Upper lobe of right lung (tissue), 1 donor: Measurements from ENCODE around the gene TXNL4B. TPM values are rescaled to one million over a fixed set of nuclear protein-coding genes. Genes with fewer than 3 reads are reported as not detected.
A peak's percentile ranks its signal among the peaks of the same experiment; 100 is the strongest.
"Not testable (repeated sequence)": the region's sequence is repeated elsewhere in the genome, so short reads cannot be mapped to it uniquely, and the experiment has no call there.

Source experiments
- ATAC-seq: fragments of 200-7000 bp; cut with Tn5 transposase; one replicate; pipeline ENCODE4 v1.9.1; 2020; ENCODE audit warnings: mild to moderate bottlenecking, moderate library complexity
- DNase-seq: peaks from one replicate; pipeline ENCODE4 v3.0.0-alpha.2; 2020
- H3K27ac ChIP-seq: fragments of 200-600 bp; one replicate; pipeline ENCODE4 v1.8.0; 2022
- H3K27me3 ChIP-seq: fragments of 200-600 bp; one replicate; pipeline ENCODE4 v1.8.0; 2022; ENCODE audit warnings: mild to moderate bottlenecking
- H3K36me3 ChIP-seq: fragments of 200-600 bp; one replicate; pipeline ENCODE4 v1.8.0; 2022
- H3K4me1 ChIP-seq: fragments of 200-600 bp; one replicate; pipeline ENCODE4 v1.8.0; 2022
- H3K4me3 ChIP-seq: fragments of 200-600 bp; one replicate; pipeline ENCODE4 v1.8.0; 2022; ENCODE audit warnings: mild to moderate bottlenecking
- H3K9me3 ChIP-seq: fragments of 200-600 bp; one replicate; pipeline ENCODE4 v1.8.0; 2022
- intact Hi-C: fragments of 100-400 bp; cut with DNase I; formaldehyde crosslinking; loops from one replicate; pipeline ENCODE4 v1.11.0; 2022
- total RNA-seq: library from RNA; stranded (reverse); fragmentation: NEBNext Ultra II Directional; extraction: Animal tissue kit (Norgen Biotek cat#: 25700); gene quantifications from one replicate; pipeline ENCODE4 v1.2.1, GENCODE V29; 2021
- TF ChIP-seq, protein P1 (sequence below): fragments of 200-600 bp; IDR thresholded peaks from one replicate; pipeline ENCODE4 v1.8.0; 2022; ENCODE audit warnings: antibody characterized with exemption
- donor health status: DM: no; HTN: yes; CAD: no; lungs with severe emphysema.

TXNL4B gene
- total RNA-seq, 1 donor from 2014 or later, result 11.5 TPM

DNA sequence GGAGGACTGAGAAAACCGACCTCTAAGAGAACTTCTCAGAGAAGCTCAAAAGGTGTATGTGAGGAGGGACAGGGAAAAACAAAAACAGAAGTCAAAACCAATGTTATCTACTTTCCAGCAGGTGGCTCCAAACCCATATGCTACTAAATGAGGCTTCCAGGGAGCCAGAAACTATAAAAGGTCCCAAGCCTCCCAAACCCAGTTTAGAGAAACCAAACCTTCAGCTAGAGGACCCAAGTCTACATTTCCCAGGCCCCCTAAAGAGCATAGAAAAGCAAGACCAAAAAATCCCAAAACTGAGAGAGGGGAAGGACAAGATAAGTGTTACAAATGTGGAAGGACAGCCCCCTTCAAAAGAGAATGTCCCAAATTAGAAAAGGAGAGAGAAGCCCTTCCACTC, 26.7 kb downstream of the TXNL4B start:
- Histone ChIP-seq H3K27me3 (no peaks in the 10 kb centered on the region), H3K27ac (no peak overlapping the region), H3K36me3 (no peaks in the 10 kb centered on the region), H3K4me1 (peaks cover 7% of the 10 kb centered on the region), H3K9me3 (no peaks in the 10 kb centered on the region), H3K4me3 (no peak overlapping the region)
- peak; percentile 67 for ATAC-seq
- TF ChIP-seq, protein P1, sequence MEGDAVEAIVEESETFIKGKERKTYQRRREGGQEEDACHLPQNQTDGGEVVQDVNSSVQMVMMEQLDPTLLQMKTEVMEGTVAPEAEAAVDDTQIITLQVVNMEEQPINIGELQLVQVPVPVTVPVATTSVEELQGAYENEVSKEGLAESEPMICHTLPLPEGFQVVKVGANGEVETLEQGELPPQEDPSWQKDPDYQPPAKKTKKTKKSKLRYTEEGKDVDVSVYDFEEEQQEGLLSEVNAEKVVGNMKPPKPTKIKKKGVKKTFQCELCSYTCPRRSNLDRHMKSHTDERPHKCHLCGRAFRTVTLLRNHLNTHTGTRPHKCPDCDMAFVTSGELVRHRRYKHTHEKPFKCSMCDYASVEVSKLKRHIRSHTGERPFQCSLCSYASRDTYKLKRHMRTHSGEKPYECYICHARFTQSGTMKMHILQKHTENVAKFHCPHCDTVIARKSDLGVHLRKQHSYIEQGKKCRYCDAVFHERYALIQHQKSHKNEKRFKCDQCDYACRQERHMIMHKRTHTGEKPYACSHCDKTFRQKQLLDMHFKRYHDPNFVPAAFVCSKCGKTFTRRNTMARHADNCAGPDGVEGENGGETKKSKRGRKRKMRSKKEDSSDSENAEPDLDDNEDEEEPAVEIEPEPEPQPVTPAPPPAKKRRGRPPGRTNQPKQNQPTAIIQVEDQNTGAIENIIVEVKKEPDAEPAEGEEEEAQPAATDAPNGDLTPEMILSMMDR, result peak; percentile 52
- no peak for DNase-seq
- intact Hi-C loops, result no loop called here

GRCh38 chr16:72064361-72064894, 29.0 kb downstream of the TXNL4B start:
- DNase-seq (no peak), ATAC-seq (no peak)
- Histone ChIP-seq H3K4me1 (peaks cover 7% of the 10 kb centered on the region), H3K27me3 (no peaks in the 10 kb centered on the region), H3K27ac (no peak overlapping the region), H3K9me3 (no peaks in the 10 kb centered on the region), H3K4me3 (no peak overlapping the region), H3K36me3 (no peaks in the 10 kb centered on the region)
- TF ChIP-seq, protein P1, result no peak
- intact Hi-C loops, result no loop called here

DNA sequence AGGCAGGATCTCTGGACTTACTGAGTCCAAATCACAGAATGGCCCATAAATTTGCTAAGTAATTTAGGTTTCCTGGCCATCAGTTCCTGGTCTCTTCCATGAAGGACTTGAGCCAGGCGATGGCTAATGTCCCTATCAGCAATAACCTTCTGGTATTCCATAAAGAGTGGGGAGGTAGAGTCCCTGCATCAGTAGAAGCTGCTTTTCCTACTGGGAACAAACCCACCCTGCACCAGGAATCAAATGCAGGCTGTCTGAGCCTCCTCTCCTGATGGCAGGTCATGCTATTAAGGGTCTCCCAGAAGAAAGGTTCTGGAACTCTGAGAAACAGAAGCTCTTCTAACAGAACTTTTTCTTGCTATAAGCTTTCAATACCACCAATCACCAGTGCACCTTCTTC, 31.9 kb downstream of the TXNL4B start:
- Histone ChIP-seq H3K27me3 (no peaks in the 10 kb centered on the region), H3K9me3 (no peaks in the 10 kb centered on the region), H3K4me1 (peaks cover 3% of the 10 kb centered on the region), H3K36me3 (no peaks in the 10 kb centered on the region), H3K4me3 (no peak overlapping the region), H3K27ac (no peak overlapping the region)
- ATAC-seq (no peak), DNase-seq (no peak)
- intact Hi-C loops, result no loop called here
- TF ChIP-seq, protein P1, result no peak

GRCh38 chr16:72060405-72060804, 33.0 kb downstream of the TXNL4B start:
- intact Hi-C loops, result no loop called here
- DNase-seq, result no peak
- TF ChIP-seq, protein P1, result no peak
- H3K36me3 ChIP-seq, result no peaks in the 10 kb centered on the region
- H3K4me1 ChIP-seq, result peaks cover 3% of the 10 kb centered on the region
- ATAC-seq, result no peak
- no peak overlapping the region for H3K4me3 ChIP-seq
- no peak overlapping the region for H3K27ac ChIP-seq
- no peaks in the 10 kb centered on the region for H3K27me3 ChIP-seq
- no peaks in the 10 kb centered on the region for H3K9me3 ChIP-seq

DNA sequence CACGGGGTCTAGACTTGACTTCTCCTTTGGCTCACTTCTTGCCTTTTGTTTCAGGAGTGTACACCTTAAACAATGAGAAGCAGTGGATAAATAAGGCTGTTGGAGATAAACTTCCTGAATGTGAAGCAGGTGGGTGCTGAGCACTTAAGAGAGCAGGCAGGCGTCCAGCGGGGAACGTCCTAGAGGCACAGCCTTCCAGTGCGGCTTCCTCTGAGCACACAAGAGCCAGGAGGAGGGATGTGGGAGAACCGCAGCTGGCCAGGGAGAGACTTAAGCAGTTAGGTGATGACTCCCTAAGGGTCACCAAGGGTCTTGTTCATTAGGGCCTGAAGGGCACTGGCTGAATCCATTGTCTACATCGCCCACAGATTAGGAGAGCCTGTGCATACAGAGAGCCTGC, 34.4 kb downstream of the TXNL4B start:
- H3K4me1 ChIP-seq, H3K27me3 ChIP-seq, H3K4me3 ChIP-seq, H3K36me3 ChIP-seq, intact Hi-C loops, H3K27ac ChIP-seq, H3K9me3 ChIP-seq, DNase-seq: not testable (repeated sequence)
- peak; percentile 64 for ATAC-seq

DNA sequence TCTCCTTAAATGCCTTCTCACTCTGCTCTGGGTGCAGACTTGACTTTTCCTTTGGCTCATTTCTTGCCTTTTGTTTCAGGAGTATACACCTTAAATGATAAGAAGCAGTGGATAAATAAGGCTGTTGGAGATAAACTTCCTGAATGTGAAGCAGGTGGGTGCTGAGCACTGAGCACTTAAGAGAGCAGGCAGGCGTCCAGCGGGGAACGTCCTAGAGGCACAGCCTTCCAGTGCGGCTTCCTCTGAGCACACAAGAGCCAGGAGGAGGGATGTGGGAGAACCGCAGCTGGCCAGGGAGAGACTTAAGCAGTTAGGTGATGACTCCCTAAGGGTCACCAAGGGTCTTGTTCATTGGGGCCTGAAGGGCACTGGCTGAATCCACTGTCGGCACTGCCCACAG, 36.1 kb downstream of the TXNL4B start:
- H3K4me3 ChIP-seq, H3K36me3 ChIP-seq, H3K27ac ChIP-seq, DNase-seq, intact Hi-C loops, H3K4me1 ChIP-seq, H3K9me3 ChIP-seq, H3K27me3 ChIP-seq: not testable (repeated sequence)
- ATAC-seq, result peak; percentile 56

DNA sequence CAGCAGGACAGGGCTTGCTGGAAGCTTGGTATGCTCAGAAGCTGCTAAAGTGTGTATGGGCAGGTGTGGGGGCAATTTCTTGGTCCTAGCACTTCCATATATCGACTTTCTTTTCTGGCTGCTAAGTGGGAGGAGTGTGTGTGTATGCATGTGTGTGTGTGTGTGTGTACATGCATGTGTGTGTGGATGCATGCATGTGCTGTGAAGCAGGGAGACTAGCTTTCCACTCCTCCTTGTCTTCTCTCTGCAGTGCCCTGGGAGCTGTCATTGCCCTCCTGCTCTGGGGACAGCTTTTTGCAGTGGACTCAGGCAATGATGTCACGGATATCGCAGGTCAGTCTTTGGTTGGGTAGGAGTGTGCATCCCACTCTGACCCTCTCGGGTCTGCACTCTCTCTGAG, 37.5 kb downstream of the TXNL4B start:
- H3K27ac ChIP-seq, result no peak overlapping the region
- no peak for DNase-seq

GRCh38 chr16:72054254-72054847, 39.1 kb downstream of the TXNL4B start, which contains the start of gene HP:
Gene HP (plus strand): TSS chr16:72054505. CDS start chr16:72054653, 148 bp downstream.
- H3K9me3 ChIP-seq, H3K27ac ChIP-seq, H3K27me3 ChIP-seq, DNase-seq, H3K36me3 ChIP-seq, intact Hi-C loops, H3K4me3 ChIP-seq: not testable (repeated sequence)
- H3K4me1 ChIP-seq, result peaks cover 13% of the 10 kb centered on the region
- ATAC-seq, result peak; percentile 10

More for the DNA sequence above, 37.5 kb downstream of the TXNL4B start:
- H3K4me3 ChIP-seq, result no peak overlapping the region
- H3K4me1 ChIP-seq, result peaks cover 10% of the 10 kb centered on the region
- TF ChIP-seq, protein P1, result no peak
- no peaks in the 10 kb centered on the region for H3K27me3 ChIP-seq
- no peaks in the 10 kb centered on the region for H3K36me3 ChIP-seq
- no peaks in the 10 kb centered on the region for H3K9me3 ChIP-seq
- intact Hi-C loops, result no loop called here
- ATAC-seq, result no peak
